Daoy (cell line): ENCODE results near the gene USP7. TPM values are rescaled to one million over a fixed set of nuclear protein-coding genes. Genes with fewer than 3 reads are reported as not detected.
A peak's percentile ranks its signal among the peaks of the same experiment; 100 is the strongest.

Experiments used
- DNase-seq: peaks from one replicate; pipeline ENCODE4 v3.0.0-alpha.2; 2015; ENCODE audit warnings: low read depth
- total RNA-seq: library from RNA; depleted of rRNA; stranded (reverse); fragments of >200 nt; shearing (Covaris generic); gene quantifications from 2 replicates; pipeline ENCODE4 v1.2.3, GENCODE V29; 2014

Gene USP7
- total RNA-seq, 1 experiment from 2014 or later: 28.0 TPM

DNA sequence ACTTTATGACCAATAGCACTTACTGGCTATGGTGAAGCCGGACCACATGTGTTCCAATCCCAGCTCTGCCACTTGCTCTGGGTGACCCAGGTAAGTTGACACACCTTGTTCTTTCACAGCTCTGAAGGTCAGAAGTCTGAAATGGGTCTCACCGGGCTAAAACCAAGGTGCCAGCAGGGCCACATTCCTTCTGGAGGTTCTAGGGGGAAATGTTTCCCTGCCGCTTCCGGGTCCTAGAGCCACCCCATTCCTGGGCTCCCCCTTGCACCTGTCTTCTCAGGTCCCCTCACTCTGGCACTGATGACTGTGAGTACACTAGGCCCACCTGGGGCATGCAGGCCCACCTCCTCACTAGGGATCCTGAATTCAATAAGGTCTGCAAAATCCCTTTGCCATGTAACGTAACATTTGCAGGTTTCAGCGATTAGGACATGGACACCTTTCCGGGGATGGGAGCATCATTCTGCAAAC lies 11.4 kb downstream of the USP7 start:
- no peak for DNase-seq

DNA sequence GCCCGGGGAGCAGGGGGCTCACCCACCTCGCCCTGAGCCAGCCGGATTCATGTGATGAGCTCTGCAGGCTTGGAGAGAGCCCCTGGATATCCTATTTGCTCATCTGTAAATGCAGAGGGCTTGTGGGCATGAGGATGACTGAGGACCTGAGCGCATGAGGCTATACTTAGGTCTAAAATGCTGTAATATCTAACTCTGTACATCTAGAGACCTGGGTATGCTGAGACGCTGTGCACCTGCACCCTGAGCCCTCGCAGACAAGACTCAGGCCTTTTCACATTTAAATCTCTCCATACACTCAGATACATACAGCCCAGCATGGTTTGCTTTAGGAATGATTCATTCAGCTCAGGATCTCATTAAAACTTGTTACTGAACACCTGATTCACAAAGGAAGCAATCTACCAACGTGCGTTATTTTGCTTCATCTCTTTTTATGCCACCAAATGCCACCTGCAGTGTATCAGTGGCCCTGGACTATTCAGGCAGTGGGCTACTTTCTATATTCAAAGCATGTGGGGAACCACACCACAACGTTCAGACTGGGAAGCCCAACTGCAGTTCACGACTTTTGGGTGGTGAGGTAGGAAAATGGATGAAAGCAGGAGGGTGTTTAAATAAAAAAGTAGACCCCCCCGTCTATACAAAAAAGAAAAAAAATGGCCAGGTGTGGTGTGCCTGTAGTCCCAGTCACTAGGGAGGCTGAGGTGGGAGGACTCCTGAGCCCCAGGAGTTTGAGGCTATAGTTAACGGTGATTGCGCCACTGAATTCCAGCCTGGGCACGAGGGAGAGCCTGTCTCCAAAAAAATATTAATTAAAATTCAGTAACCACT lies 12.0 kb downstream of the USP7 start:
- DNase-seq: no peak

DNA sequence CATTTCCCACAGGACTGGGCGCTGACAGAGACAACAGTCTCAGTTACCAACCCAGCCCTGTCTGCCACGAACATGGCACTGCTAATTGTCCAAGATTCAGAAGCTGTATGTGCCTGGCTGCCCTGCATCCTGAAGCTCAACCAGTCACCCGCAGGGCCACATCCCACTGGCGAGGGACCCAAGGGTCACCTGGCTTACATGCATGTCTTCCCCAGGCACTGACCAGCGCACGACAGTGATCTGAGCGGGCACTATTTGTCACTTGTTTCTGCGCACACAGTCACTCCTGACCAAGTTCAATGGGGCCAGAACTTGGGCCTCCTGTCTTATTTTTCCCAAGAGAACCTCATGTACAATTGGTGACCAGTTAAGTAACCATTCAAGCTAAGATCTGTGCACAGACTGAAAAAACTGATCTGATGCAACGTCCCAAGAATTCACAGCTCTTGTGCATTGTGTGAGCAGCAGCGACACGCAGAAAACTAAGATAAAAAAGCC lies 13.1 kb downstream of the USP7 start:
- DNase-seq: no peak

DNA sequence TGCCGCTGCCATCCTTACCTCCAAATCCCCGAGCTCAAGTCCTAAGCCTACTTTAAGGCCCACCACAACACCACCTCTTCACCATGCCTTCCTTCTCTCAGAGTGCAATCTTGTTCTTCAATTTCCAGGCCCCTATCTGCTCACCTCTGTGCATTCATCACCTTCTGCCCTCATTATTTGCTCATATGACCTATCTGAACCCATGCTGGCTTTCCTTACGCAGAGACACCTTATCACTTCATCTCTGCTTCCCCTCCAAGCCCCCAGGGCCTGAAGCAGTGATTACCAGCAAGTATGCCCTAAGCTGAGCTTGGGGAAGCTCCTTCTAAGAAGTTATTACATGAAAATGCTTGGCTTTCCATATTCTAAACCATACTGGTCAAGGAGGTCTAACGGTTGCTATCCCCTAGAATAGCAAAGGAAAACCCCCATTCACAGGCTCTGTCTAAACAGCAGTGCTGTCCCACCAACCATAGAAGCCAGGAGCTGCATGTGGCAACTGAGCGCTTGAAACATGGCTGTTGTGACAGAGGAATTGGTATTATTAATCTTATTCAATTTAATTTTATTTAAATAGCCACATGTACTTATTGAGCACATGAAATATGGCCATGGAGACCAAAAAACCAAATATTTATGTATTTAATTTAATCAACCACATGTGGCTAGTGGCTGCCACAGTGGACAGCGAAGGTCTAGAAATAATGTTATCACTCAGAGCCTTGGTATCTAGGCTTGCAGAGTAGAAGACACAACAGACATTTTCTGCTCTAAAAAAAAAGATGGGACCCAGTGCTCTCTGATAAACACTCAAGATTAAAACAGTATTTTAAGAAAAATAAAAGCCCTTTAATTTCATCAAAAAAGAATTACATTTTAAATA lies 13.9 kb downstream of the USP7 start:
- no peak for DNase-seq

DNA sequence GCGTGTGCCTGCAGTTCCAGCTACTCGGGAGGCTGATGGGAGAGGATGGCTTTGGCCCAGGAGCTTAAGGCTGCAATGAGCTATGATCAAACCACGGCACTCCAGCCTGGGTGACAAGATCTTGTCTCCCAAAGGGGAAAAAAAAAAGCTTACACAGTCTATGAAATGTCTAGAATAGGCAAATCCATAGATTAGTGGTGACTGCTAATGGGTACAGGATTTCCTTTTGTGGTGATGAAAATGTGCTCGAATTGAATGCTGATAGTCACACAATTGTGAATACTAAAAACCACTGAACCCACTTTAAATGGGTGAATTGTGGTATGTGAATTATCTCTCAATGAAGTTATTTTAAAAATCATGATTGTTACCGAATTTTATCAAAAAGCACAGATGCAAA lies 14.9 kb downstream of the USP7 start:
- no peak for DNase-seq

DNA sequence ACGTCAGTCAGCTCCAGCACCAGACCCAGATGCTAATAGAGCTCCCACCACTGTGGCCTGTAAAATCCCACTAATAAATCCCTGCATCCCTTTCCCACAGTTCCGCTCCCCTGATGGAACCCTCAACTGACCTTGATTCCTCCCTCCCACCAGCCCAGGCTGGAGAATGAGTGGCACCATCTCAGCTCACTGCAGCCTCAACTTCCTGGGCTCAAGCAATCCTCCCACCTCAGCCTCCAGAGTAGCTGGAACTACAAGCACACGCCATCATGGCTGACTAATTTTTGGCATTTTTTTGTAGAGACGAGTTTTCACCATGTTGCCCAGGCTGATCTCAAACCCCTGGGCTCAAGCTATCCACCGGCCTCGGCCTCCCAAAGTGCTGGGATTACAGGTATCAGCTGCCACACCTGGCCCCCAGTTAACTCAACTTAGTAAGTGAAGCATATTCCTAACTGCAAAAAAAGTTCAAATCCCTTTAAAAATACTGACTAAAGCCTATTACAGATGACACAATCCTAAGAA lies 15.6 kb downstream of the USP7 start:
- DNase-seq: no peak

DNA sequence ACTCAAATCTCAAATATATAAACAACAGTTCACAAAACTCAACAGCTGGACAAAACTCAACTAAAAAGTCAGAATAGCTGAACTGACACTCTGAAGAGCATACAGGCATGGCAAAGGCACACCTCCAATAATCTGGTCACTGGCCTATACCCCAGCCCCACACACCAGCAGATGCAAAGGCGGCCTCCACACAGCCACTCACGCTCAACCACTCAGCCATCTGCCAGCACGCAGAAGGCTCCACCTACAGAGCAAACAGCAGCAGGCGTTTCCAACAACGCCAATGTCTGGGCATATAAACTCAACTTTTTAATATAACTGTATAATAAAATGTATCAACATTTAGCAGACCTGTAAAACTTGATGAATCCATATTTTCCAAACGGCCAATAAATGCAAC lies 17.2 kb downstream of the USP7 start:
- DNase-seq: no peak

DNA sequence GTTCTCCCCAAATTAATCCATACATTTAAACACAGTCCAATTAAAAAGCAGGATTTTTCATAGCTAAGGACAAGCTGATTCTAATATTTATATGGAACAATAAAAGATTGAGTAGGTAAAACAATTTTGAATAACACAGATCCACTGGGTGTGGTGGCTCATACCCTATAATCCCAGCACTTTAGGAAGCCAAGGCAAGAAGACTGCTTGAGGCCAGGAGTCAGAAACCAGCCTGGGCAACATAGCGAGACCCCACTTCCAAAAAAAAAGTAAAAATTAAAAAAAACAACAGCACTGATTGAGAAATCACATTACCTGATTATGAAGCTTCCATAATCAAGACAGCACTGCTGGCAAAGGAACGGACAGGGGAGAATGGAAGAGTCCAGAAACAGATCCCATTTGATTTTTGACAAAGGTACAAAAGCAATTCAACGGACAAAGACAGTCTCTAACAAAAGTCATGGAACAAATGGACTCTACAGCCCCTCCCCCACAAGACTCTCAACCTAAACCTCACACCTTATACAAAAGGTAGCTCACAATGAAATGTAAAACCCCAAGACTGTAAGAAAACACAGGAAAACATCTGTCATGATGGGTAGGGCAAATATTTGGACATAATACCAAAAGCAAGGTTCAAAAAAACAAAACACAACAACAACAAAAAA lies 17.9 kb downstream of the USP7 start:
- no peak for DNase-seq

DNA sequence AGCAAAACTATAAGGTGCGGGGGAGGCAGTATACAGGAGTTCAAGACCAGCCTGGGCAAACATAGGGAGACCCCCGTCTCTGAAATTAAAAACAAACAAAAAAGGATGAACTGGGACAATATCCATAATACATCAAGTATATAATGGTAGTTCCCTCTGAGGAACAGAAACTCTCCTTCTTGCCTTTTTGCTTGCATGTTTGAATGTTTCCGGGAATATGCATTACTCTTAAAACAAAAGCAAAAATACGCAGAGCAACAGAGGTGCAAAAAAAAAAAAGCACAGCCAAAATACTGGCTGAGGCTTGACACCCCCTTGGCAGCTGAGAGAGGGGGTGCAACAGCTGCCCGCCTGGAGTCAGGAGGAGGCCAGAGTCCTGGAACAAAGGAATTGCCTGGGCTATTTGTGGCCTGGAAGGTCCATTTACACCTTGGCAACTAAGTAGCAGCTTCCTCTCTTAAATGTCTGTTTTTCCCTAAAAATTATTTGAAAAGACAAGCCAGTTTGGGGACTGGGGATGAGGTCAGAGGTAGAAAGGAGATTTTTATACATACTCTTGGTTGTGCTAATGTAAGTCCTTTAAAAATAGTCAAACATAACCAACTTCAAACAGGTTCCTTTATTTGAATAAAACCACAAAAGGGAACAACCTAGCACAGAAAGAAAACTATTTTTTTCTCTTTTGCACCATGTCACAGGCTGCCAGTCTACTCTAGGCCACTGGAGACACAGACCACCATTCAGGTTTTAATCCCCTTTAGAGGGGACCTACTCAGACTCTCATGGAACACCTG lies 19.5 kb downstream of the USP7 start:
- no peak for DNase-seq

DNA sequence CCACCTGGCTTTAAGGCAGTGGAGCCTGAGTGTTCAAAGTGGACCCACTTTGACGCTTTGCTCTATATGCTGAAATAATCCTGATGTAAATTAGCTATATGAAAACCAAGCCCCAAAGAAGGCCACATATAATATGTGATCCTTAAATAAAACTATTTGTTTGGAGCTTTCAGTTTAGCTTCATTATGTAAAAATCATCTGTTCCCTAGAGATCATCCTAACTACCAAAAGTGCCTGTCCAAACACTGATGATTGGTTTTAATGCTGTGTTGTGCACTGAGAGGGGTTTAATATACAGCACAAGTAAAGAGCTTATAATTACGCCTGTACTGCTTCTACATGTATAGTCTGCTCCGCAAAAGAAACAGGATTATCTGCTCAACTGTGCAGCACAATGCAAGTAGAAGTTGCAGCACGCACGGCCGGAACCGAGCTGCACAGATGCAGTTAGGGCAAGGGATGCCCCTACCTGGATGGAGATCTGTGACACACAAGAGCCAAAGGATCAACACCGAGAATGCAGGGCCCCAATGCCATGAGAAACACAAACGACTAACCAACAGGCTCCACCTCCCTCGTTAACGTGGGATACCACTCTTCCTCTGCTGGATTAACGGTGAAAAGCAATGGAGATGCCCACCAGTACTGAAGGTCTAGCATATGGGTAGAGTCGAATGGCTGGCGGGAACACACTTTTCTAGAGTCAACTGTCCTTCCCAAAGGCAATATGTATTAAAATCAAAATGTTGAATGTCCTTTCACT lies 20.5 kb downstream of the USP7 start:
- DNase-seq: no peak

DNA sequence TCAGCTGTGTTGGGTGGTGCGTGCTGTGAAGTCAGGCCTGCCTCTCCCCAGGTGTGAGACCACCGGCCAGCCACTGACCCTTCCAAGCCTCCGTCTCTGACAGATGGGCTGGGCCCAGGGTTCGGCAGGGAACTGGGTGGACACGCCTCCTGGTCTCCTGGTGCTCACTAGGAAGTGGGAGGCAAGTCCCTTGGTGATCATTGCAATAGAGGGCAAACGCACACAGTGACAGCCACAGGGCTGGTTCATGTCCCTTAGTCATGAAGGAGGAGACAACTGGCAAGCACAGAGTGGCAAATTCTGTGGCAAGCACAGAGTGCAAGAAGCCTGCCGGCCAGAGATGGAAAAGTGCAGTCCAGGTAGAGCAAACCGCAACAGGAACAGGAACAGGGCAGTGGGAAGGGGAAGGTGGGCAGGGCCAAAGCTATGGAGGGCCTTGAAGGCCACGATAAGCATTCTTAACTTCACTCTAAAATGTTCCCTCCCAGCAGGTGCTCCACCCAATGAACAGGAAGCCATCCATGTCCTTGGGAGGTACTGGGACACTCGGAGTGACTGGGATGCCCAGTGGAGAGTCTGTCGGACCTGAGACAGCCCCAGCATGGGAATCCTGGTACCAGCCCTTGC lies 21.9 kb downstream of the USP7 start:
- no peak for DNase-seq

DNA sequence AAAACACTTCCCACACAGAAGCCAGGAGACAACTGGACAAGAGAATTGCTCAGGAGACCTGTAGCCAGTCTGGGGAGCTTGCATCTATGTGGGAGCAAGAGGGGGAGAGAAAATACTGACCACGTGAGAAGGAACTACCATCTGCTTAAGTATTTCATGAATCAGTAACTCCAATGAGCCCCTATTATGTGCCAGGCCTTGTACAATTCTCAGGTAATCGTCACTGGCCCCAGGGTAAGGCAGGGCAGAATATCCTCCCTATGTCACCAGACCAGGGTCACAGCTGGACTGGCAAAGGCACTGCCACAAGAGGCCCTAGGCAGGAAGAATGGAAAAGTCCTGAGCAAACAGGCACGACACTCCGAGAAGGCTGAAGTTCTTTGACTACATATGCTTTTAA lies 25.9 kb downstream of the USP7 start:
- DNase-seq: no peak

DNA sequence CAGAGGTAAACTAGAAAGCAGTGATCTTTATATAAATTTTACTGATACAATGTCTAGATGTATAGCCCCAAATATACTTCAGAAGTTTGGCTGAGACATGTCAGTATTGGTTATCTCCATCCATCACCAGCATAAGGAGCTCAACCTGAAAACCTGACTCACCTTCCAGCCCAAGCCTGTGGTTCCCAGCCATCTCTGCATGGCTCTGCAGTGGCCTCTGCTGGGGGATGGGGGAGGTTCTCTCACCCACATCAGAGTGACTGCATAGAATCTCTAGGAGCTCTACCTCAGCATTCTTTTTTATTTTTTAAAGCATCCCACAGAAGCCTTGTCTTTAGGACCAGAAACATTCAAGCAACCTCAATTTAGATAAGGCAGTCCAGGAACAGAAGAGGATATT lies 27.3 kb downstream of the USP7 start:
- peak; percentile 44 for DNase-seq

DNA sequence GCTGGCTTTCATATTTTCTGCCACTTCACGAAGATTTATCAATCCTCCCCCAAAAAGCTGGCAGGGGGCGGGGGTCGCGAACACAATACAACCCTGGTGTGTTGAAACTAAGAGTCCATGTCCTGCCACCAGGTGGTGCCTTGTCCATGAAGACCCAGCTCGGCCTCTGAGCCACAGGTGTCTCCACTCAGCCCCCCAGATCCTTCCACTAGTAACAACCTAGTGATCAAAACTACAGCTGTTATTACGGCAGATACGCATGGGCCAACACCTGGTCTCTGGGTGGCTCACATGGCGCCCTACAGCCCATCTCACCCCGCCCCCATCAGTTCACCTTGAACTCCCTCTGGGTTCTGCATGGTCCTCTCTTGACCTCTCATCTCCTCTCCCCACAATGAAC lies 27.7 kb downstream of the USP7 start:
- no peak for DNase-seq

DNA sequence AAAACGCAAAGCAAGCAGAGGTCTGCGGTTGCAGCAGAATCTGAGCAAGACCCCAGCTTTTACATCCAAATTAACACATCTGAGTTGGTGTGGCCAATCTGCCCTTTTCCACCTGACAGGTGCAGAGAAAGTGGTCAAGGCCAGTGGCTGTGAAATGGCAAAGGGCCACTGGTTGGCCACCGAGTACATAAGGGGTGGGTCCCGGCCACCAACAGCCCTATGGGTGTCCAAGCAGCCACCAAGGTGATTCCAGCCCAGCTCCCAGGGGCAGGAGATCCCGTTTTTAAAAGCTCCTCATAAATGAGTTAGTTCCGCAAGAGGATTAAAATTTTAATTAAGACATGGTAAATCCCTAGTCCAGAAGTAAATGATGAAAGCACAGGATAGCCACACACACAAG lies 29.1 kb downstream of the USP7 start:
- no peak for DNase-seq

DNA sequence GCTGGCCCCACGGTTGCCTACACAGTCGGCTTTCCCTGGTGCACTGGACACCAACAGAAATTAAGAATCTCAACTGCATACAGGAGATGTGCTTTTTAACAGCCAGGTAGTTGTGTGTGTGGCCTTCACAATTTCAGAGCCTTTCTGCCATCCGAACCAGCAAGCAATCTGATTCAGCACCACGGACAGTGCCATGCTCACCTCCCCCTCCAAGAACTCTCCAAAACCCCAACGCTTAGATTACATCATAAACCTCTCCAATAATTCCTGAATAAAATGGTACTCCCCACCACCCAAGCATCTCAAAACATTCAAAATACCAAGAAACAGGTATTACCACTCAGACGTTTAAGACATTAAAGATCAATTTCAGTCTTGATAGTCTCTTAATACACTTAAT lies 31.8 kb downstream of the USP7 start:
- peak; percentile 33 for DNase-seq

DNA sequence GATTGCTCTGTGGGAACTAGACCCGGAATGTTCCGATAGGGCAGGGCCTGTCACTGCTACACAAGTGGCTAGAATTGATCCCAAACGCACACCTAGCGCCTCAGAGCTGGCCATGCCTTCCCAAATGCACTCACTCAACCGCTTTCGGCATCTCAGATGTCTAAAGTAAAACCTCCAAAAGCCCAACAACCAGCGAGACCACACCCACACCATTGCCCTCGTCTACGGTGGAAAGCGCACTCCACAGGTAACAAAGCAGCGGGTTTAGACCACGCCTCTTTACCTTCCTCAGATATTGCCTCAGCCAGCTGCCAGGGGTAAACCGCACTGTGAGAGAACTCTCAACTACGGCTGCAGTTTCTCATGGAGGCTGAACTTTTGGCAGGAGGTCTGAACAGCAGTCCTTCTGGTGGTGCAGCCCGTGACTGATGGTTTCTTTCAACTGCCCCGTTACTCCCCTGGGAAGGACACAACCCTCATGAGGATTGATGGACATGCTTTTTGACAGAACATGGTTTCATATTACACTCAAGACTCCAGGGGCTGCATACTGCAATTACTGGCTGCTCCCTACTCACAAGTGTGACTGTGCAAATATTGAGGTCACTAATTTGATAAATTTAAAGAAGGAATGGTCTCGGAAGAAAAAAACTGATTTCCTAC lies 34.5 kb downstream of the USP7 start:
- no peak for DNase-seq

DNA sequence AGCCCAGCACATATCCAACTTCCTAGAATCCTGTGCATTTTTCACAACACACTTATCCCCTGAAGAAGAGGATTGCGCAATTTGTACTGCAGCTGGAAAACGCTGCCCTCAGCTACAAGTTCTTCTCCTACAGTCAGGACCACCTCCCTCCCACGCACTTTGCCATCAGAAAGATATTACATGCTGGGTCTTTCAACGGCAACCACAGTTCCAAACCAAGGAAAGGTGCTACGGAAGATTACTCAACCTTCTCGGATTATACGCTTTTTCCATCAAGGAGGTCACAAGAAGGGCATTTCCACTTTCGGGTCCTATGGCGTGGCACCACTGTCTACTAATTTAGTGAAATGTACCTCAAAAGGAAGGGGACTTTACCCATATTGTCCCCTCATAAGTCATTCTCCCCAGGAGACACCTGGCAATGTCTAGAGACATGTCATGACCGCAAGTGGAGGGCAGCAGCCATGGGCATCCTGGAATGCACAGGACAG lies 35.2 kb downstream of the USP7 start:
- DNase-seq: no peak

DNA sequence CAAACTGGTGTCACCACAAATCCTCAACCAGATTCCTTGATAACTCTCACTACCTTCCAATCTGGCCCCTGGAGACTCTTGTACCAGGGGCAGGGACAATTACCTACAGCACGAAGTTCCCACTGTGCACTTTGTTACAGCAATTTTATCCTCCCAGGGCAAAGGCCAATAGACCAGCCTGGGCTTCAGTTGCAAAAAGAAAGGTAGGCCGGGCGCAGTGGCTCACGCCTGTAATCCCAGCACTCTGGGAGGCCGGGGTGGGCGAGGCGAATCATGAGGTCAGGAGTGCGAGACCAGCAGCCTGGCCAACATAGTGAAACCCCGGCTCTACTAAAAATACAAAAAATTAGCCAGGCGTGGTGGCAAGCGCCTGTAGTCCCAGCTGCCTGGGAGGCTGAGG lies 36.9 kb downstream of the USP7 start:
- no peak for DNase-seq
